Type B pancreatic cell (in vitro differentiated cells): Measurements from ENCODE around the gene AMT. TPM values are rescaled to one million over a fixed set of nuclear protein-coding genes. Genes with fewer than 3 reads are reported as not detected.

Experiments
- DNase-seq: peaks from one replicate; pipeline ENCODE4 v3.0.0; 2021; ENCODE audit warnings: mixed read lengths; ENCODE audit not compliant: unreplicated experiment; ENCODE audit errors: extremely low spot score
- H3K27ac Mint-ChIP-seq: 2 replicates; pipeline ENCODE4 v1.8.0; 2021; ENCODE audit warnings: mild to moderate bottlenecking, mixed read lengths
- H3K27me3 Mint-ChIP-seq: 2 replicates; pipeline ENCODE4 v1.8.0; 2021; ENCODE audit warnings: mixed read lengths
- H3K36me3 Mint-ChIP-seq: 2 replicates; pipeline ENCODE4 v1.8.0; 2021; ENCODE audit warnings: mixed read lengths
- H3K4me1 Mint-ChIP-seq: one replicate; pipeline ENCODE4 v1.8.0; 2021; ENCODE audit warnings: mixed read lengths; ENCODE audit not compliant: unreplicated experiment
- H3K4me3 Mint-ChIP-seq: 2 replicates; pipeline ENCODE4 v1.8.0; 2021; ENCODE audit warnings: mild to moderate bottlenecking, mixed read lengths
- H3K9me3 Mint-ChIP-seq: 2 replicates; pipeline ENCODE4 v1.8.0; 2021; ENCODE audit warnings: mixed read lengths
- CTCF ChIP-seq: fragments of 200-600 bp; sonication (generic); conservative IDR thresholded peaks from 2 replicates; pipeline ENCODE4 v1.5.0; 2021; ENCODE audit warnings: antibody characterized with exemption, mild to moderate bottlenecking
- total RNA-seq: library from RNA; stranded (reverse); gene quantifications from 2 replicates; pipeline ENCODE4 v1.2.1, GENCODE V29; 2021; ENCODE audit warnings: low replicate concordance

The AMT gene
- total RNA-seq, 1 donor from 2014 or later = 21.6 TPM

DNA sequence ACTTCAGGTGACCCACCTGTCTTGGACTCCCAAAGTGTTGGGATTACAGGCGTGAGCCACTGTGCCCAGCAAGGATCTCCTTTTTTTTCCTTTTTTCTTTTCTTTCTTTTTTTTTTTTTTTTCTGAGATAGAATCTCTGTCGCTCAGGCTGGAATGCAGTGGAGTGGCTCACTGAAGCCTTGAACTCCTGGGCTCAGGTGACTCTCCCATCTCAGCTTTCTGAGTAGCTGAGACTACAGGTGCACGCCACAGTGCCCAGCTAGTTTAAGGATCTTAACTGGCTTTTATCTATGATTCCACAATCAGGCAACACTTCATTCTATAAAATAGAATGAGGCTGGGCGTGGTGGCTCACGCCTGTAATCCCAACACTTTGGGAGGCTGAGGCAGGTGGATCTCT, 23.1 kb upstream of the AMT start:
- H3K4me1 Mint-ChIP-seq = peaks cover 5% of the 10 kb centered on the region
- H3K4me3 Mint-ChIP-seq = no peak overlapping the region
- H3K27me3 Mint-ChIP-seq = no peaks in the 10 kb centered on the region
- TF ChIP-seq CTCF = no peak
- DNase-seq = no peak
- peak overlapping the region; percentile 58 for H3K27ac Mint-ChIP-seq
- no peaks in the 10 kb centered on the region for H3K36me3 Mint-ChIP-seq
- H3K9me3 Mint-ChIP-seq = no peaks in the 10 kb centered on the region

DNA sequence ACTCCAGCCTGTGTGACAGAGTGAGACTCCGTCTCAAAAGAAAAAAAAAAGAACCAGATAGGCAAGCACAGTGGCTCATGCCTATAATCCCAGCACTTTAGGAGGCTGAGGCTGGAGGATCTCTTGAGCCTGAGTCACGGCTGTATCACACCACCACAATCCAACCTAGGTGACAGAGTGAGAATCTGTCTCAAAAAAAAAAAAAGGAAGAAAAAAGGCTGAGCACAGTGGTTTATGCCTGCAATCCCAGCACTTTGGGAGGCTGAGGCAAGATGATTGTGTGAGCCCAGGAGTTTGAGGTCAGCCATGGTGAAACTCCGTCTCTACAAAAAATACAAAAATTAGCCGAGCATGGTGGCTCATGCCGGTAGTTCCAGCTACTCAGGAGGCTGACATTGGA, 12.5 kb upstream of the AMT start:
- no peak overlapping the region for H3K27ac Mint-ChIP-seq
- peaks cover 1% of the 10 kb centered on the region for H3K4me1 Mint-ChIP-seq
- no peak for DNase-seq
- no peak overlapping the region for H3K4me3 Mint-ChIP-seq
- H3K27me3 Mint-ChIP-seq = no peaks in the 10 kb centered on the region
- no peak for TF ChIP-seq CTCF
- no peaks in the 10 kb centered on the region for H3K9me3 Mint-ChIP-seq
- no peaks in the 10 kb centered on the region for H3K36me3 Mint-ChIP-seq

DNA sequence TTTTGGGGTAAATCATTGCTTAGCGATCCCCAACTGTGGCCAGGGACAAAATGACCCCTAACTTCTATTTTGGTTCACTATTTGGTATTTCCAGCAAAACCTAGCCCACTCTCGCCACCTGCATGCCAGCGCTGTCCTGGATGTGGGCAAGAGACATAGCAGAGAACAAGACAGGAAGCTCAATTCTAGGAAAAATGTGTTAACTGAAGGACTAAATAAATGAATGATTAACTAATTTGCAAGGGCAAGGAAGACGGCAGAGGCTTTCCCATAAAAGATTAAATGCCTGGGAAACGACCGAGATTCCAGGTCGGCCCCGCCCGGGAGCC, 6.4 kb upstream of the AMT start:
- H3K9me3 Mint-ChIP-seq = no peaks in the 10 kb centered on the region
- no peak for TF ChIP-seq CTCF
- H3K27ac Mint-ChIP-seq = peak overlapping the region; percentile 98
- no peaks in the 10 kb centered on the region for H3K27me3 Mint-ChIP-seq
- H3K36me3 Mint-ChIP-seq = no peaks in the 10 kb centered on the region
- DNase-seq = no peak
- peak overlapping the region; percentile 92 for H3K4me3 Mint-ChIP-seq
- H3K4me1 Mint-ChIP-seq = peaks cover 4% of the 10 kb centered on the region

DNA sequence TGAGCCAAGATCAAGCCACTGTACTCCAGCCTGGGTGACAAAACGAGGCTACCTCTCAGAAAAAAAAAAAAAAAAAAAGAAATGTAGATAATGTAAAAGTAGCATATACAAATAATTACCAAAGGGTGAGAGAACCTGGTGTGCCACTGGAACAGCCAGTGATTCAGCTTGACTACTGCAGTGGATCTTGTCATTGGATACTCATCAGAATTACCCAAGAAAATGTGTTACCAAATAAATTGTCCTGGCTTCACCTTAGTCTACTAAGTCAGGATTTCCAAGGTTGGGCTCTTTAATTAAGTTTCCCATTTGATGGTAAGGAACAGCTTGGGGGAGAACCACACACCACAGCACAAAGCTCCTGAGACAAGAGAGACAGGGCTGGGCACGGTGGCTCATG, 5.3 kb upstream of the AMT start:
- H3K4me1 Mint-ChIP-seq = peaks cover 10% of the 10 kb centered on the region

GRCh38 chr3:49424816-49425215, 2.5 kb upstream of the AMT start:
- Mint-ChIP-seq H3K4me3 (no peak overlapping the region), H3K4me1 (peaks cover 17% of the 10 kb centered on the region), H3K9me3 (no peaks in the 10 kb centered on the region), H3K27ac (no peak overlapping the region), H3K36me3 (no peaks in the 10 kb centered on the region), H3K27me3 (no peaks in the 10 kb centered on the region)
- no peak for TF ChIP-seq CTCF
- DNase-seq = no peak

More for the DNA sequence above, 5.3 kb upstream of the AMT start:
- TF ChIP-seq CTCF = no peak
- Mint-ChIP-seq H3K27me3 (no peaks in the 10 kb centered on the region), H3K36me3 (no peaks in the 10 kb centered on the region), H3K27ac (no peak overlapping the region), H3K9me3 (no peaks in the 10 kb centered on the region), H3K4me3 (peak overlapping the region; percentile 92)
- DNase-seq = no peak

GRCh38 chr3:49421890-49422378, 339 bp downstream of the AMT start:
- no peak for TF ChIP-seq CTCF
- H3K4me3 Mint-ChIP-seq = peak overlapping the region; percentile 91
- H3K9me3 Mint-ChIP-seq = no peaks in the 10 kb centered on the region
- no peak for DNase-seq
- H3K4me1 Mint-ChIP-seq = peaks cover 17% of the 10 kb centered on the region
- H3K36me3 Mint-ChIP-seq = no peaks in the 10 kb centered on the region
- peak overlapping the region; percentile 65 for H3K27ac Mint-ChIP-seq
- no peaks in the 10 kb centered on the region for H3K27me3 Mint-ChIP-seq
